ENCODE results near the gene SLC2A13. TPM values are rescaled to one million over a fixed set of nuclear protein-coding genes. Genes with fewer than 3 reads are reported as not detected.

SLC2A13 gene
- total and polyA plus RNA-seq, 2 donors (not counting 3 experiments of a cell fraction or from before 2014, with no cell fraction given) = 1.2 to 4.9 TPM

DNA sequence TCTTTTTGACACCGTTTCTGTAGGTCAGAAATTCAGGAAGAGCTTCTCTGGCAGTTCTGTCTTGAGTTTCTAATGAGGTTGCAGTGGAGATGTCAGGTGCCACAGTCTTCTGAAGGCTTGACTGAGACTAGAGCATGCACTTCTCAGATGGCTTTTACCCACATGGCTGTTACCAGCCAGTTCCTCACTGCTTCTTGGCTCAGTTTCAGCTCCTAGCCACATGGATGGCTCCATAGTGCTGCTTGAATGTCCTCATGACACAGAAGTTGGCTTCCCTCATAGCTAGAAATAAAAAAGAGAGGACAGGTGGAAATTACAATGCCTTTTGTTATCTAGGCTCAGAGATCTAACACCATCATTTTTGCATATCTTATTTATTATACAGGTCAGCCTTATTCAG, 38.1 kb upstream of the SLC2A13 start:
- TF ChIP-seq GATA2 (IDR thresholded peaks at IDR 0.05; ENCODE audit: insufficient read depth, insufficient read length, low read depth, low read length) = no peak
- intact Hi-C loops (cut with micrococcal nuclease) (no loop called here), dilution Hi-C loops (cut with MboI; ENCODE audit: extremely low pct_ligation_motif_present, low sequenced_read_pairs) (no loop called here)
- no peaks in the 10 kb centered on the region for H4K20me1 ChIP-seq (replicated peaks; ENCODE audit: control insufficient read depth, extremely low read depth, insufficient read depth, low read length)
- H3K4me2 ChIP-seq (ENCODE audit: insufficient read depth, low read length) = no peak overlapping the region
- DNase-seq (ENCODE audit: low read depth, low spot score) = no peak
- no peak overlapping the region for H3K9ac ChIP-seq (replicated peaks; ENCODE audit: extremely low read depth, insufficient read depth, low read length)
- no peak overlapping the region for H3K4me3 ChIP-seq (replicated peaks in 1 of 3; ENCODE audit: insufficient read depth in 1 of 3, low read depth in 1 of 3, low read length in 3 of 3)
- H3K27ac ChIP-seq (ENCODE audit: insufficient read depth, low read depth, low read length) = no peak overlapping the region
- no peaks in the 10 kb centered on the region for H3K9me1 ChIP-seq (replicated peaks; ENCODE audit: control insufficient read depth, extremely low read depth, insufficient read depth, low read length)
- POLR2A ChIA-PET = no interaction called here
- no peak overlapping the region for H2AFZ ChIP-seq (ENCODE audit: low read depth, low read length)
- H3K79me2 ChIP-seq (ENCODE audit: control insufficient read depth, insufficient read depth, low read length) = no peaks in the 10 kb centered on the region
- FAIRE-seq = no peak
- H3K4me1 ChIP-seq (ENCODE audit: control insufficient read depth, extremely low read depth, insufficient read depth, low read length) = no peaks in the 10 kb centered on the region
- CTCF ChIA-PET = no interaction called here
- no peaks in the 10 kb centered on the region for H3K9me3 ChIP-seq (replicated peaks; ENCODE audit: control insufficient read depth, insufficient read depth, low read length)
- H3K27me3 ChIP-seq (ENCODE audit: control insufficient read depth in 2 of 2, insufficient read depth in 2 of 2, low read length in 2 of 2) = peaks cover 0 to 6% of the 10 kb centered on the region in 2 experiments
- BruUV-seq (replicated peaks) = no TSS peak
- H3K36me3 ChIP-seq (ENCODE audit: control insufficient read depth in 2 of 2, extremely low read depth in 1 of 2, insufficient read depth in 2 of 2, low read length in 2 of 2) = no peaks in the 10 kb centered on the region

GRCh38 chr12:40142001-40142744, 36.3 kb upstream of the SLC2A13 start:
- Histone ChIP-seq H3K4me1 (ENCODE audit: control insufficient read depth, extremely low read depth, insufficient read depth, low read length) (no peaks in the 10 kb centered on the region), H3K36me3 (ENCODE audit: control insufficient read depth in 2 of 2, extremely low read depth in 1 of 2, insufficient read depth in 2 of 2, low read length in 2 of 2) (no peaks in the 10 kb centered on the region), H4K20me1 (replicated peaks; ENCODE audit: control insufficient read depth, extremely low read depth, insufficient read depth, low read length) (no peaks in the 10 kb centered on the region), H3K9me3 (replicated peaks; ENCODE audit: control insufficient read depth, insufficient read depth, low read length) (no peaks in the 10 kb centered on the region), H3K9ac (replicated peaks; ENCODE audit: extremely low read depth, insufficient read depth, low read length) (no peak overlapping the region), H3K27me3 (ENCODE audit: control insufficient read depth in 2 of 2, insufficient read depth in 2 of 2, low read length in 2 of 2) (peaks cover 0 to 3% of the 10 kb centered on the region in 2 experiments), H3K4me2 (ENCODE audit: insufficient read depth, low read length) (no peak overlapping the region), H3K4me3 (replicated peaks in 1 of 3; ENCODE audit: insufficient read depth in 1 of 3, low read depth in 1 of 3, low read length in 3 of 3) (no peak overlapping the region), H2AFZ (ENCODE audit: low read depth, low read length) (no peak overlapping the region), H3K27ac (ENCODE audit: insufficient read depth, low read depth, low read length) (no peak overlapping the region), H3K79me2 (ENCODE audit: control insufficient read depth, insufficient read depth, low read length) (no peaks in the 10 kb centered on the region), H3K9me1 (replicated peaks; ENCODE audit: control insufficient read depth, extremely low read depth, insufficient read depth, low read length) (no peaks in the 10 kb centered on the region)
- FAIRE-seq (no peak), DNase-seq (ENCODE audit: low read depth, low spot score) (no peak)
- POLR2A ChIA-PET = no interaction called here
- no TSS peak for BruUV-seq (replicated peaks)
- TF ChIP-seq POLR2A (IDR thresholded peaks at IDR 0.05; ENCODE audit: low read depth, low read length) (no peak), JUN (IDR thresholded peaks at IDR 0.05; ENCODE audit: borderline replicate concordance, insufficient read depth, insufficient read length, low read depth) (no peak), GATA2 (IDR thresholded peaks at IDR 0.05; ENCODE audit: insufficient read depth, insufficient read length, low read depth, low read length) (peak; percentile 1)
- TF ChIP-seq, protein P1, sequence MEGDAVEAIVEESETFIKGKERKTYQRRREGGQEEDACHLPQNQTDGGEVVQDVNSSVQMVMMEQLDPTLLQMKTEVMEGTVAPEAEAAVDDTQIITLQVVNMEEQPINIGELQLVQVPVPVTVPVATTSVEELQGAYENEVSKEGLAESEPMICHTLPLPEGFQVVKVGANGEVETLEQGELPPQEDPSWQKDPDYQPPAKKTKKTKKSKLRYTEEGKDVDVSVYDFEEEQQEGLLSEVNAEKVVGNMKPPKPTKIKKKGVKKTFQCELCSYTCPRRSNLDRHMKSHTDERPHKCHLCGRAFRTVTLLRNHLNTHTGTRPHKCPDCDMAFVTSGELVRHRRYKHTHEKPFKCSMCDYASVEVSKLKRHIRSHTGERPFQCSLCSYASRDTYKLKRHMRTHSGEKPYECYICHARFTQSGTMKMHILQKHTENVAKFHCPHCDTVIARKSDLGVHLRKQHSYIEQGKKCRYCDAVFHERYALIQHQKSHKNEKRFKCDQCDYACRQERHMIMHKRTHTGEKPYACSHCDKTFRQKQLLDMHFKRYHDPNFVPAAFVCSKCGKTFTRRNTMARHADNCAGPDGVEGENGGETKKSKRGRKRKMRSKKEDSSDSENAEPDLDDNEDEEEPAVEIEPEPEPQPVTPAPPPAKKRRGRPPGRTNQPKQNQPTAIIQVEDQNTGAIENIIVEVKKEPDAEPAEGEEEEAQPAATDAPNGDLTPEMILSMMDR (IDR thresholded peaks at IDR 0.05; ENCODE audit: extremely low read depth in 1 of 2, insufficient read depth in 1 of 2, low read depth in 1 of 2, low read length in 2 of 2) = no peak
- CTCF ChIA-PET = no interaction called here
- intact Hi-C loops (cut with micrococcal nuclease) = no loop called here
- dilution Hi-C loops (cut with MboI; ENCODE audit: extremely low pct_ligation_motif_present, low sequenced_read_pairs) = no loop called here
